NCI-H748 (cell line): Measurements from ENCODE around the gene FAM219B.
"Not testable (repeated sequence)": the region's sequence is repeated elsewhere in the genome, so short reads cannot be mapped to it uniquely, and the experiment has no call there.

Experiments
- DNase-seq: peaks from one replicate; lab custom pipeline; 2025; ENCODE audit not compliant: unreplicated experiment; lab: John Stamatoyannopoulos, UW

Gene FAM219B, protein sequence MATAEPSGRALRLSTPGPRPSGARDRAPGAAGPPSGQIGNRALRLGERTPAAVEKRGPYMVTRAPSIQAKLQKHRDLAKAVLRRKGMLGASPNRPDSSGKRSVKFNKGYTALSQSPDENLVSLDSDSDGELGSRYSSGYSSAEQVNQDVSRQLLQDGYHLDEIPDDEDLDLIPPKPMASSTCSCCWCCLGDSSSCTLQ

GRCh38 chr15:74906450-74907162 lies at the start of gene FAM219B:
Gene FAM219B (minus strand): TSS chr15:74906851. CDS start chr15:74906800, 51 bp downstream.
- peak; percentile 81 for DNase-seq

- DNase-seq: peak; percentile 55
Measured at GRCh38 chr15:74955796-74956647, 49.4 kb upstream of the FAM219B start.

DNA sequence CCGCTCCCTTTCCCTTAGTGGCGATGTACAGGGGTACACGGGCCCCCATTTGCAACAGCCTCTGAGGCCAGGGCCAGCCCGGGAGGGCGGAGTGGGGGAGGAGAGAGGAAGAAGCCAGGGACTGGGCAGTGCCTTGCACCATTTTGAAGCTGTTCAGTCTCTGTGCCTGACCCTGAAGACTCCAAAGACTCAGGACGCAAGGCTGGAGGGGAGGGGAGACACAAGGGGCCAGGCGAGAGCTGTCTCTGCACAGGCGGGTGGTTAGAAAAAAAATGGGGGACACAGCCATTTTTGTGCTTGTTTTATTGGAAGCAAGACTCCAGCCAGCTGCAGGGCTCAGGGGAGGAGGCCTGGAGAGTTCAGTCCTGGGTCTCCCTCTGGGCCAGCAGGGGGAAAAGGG lies 48.4 kb upstream of the FAM219B start:
- no peak for DNase-seq

DNA sequence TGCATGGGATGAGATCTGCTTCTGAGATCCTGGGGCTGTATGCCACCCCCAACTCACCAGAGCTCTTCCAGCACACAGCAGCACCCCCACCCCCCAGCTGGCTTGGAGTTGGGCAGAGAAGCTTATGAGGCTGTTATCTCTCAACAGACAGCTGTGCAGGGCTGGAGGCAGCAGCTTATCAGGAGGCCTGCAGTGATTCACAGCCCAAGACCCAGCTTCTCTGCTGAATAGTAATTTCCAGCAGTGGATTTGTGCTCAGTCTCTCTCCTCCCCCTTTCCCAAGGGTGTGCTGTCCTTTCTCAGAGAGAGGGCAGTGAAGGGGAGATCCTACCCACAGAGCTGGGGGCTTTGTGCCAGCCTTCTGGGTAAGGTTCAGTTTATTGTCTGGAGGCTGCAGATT lies 47.9 kb upstream of the FAM219B start:
- DNase-seq: no peak

DNA sequence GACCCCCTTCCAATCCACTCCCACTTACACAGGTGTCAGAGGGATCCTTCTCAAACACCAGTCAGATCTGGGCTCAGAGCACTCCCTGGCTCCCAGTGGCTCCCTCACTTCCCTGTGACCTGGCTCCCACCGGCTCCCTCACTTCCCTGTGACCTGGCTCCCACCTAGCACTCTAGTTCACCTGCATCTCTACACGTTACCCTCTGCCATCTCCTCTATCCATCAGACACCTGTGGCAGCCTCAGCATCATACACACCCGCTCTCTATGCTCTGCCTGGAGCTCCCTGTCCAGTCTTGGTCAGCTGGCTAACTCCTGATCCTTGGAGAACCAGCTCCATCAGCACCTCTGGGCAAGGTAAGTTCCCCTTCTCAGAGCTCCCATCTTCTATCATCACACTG lies 44.4 kb upstream of the FAM219B start:
- no peak for DNase-seq

GRCh38 chr15:74950078-74950908 lies 43.6 kb upstream of the FAM219B start:
- DNase-seq: peak; percentile 59

GRCh38 chr15:74937590-74938371 lies 31.1 kb upstream of the FAM219B start, which contains the start of gene COX5A:
Gene COX5A (minus strand): TSS chr15:74938073. CDS start chr15:74938014, 59 bp downstream.
- DNase-seq: peak; percentile 93

DNA sequence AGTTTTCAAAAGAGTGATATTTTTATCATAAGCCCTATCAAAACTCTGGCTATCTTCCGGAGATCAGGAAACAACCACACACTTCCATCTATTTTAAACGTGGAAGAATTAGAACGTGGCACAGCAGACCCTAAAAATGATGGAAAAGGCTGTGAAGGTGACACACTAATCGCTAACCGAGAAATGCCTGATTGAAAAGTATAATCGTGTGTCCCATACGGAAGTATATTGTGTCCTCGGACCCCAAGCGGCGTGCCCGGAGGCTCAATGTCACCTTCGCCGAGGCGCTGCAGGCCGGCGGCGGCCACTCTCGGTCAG lies 30.6 kb upstream of the FAM219B start:
- peak; percentile 51 for DNase-seq

DNA sequence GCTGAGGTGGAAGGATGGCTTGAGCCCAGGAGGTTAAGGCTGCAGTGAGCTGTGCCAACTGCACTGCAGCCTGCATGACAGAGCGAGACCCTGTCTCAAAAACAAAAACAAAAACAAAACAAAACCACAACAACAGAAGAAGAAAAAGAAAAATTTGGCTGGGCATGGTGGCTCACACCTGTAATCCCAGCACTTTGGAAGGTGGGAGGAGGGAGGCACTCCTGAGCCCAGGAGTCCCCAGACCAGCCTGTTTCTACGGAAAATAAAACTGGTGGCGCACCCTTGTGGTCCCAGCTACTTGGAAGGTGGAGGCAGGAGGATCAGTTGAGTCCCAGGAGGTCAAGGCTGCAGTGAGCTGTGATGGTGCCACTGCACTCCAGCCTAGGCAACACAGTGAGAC lies 28.5 kb upstream of the FAM219B start:
- peak; percentile 16 for DNase-seq

- no peak for DNase-seq
Measured at GRCh38 chr15:74933573-74933972, 26.9 kb upstream of the FAM219B start.

- DNase-seq: no peak
Measured at GRCh38 chr15:74928771-74929198, 22.1 kb upstream of the FAM219B start.

- no peak for DNase-seq
Measured at GRCh38 chr15:74924525-74924924, 17.9 kb upstream of the FAM219B start.

GRCh38 chr15:74920456-74920855 lies 13.8 kb upstream of the FAM219B start:
- no peak for DNase-seq

DNA sequence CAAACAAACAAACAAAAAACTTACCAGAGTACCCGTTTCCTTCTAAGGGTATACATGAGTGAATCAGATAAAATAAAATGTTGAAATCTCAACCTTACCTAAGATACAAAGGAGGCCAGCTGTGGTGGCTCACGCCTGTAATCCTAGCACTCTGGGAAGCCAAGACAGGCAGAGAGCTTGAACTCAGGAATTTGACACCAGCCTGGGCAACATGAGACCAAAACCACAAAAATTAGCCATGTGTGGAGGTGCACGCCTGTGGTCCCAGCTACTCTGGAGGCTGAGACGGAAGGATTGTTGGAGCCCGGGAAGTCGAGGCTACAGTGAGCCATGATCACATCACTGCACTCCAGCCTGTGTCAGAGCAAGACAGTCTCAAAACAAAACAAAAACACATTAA lies 11.0 kb upstream of the FAM219B start:
- no peak for DNase-seq

DNA sequence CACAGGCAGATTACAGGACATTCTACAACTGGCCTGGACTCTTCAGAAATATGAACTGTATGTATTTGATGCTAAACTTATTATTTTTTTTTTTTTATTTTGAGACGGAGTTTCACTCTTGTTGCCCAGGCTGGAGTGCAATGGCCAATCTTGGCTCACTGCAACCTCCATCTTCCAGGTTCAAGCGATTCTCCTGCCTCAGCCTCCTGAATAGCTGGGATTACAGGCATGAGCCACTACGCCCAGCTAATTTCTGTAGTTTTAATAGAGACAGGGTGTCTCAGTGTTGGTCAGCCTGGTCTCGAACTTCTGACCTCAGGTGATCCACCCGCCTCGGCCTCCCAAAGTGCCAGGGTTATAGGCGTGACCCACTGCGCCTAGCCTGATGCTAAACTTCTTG lies 7.1 kb upstream of the FAM219B start:
- DNase-seq: not testable (repeated sequence)

GRCh38 chr15:74913041-74913440 lies 6.4 kb upstream of the FAM219B start:
- no peak for DNase-seq

GRCh38 chr15:74908635-74909034 lies 2.0 kb upstream of the FAM219B start:
- DNase-seq: no peak

- no peak for DNase-seq
Measured at GRCh38 chr15:74907163-74907870, 666 bp upstream of the FAM219B start.

- peak; percentile 48 for DNase-seq
Measured at GRCh38 chr15:74906067-74906449, 593 bp downstream of the FAM219B start.
